Measurements from ENCODE around the gene SLC2A4RG. TPM values are rescaled to one million over a fixed set of nuclear protein-coding genes. Genes with fewer than 3 reads are reported as not detected.

The SLC2A4RG gene
- total and polyA plus RNA-seq, 2 of the 13 experiments (the other 11 are each of a cell fraction or from before 2014, with no cell fraction given), result 91.4 to 95.9 TPM

- TF ChIP-seq ZBTB4 (CRISPR knock-in tag; IDR thresholded peaks at IDR 0.05; ENCODE audit: borderline replicate concordance) (0 out of 2 replicates have a peak, but pooled peaks have one; percentile 32), HMG20A (CRISPR knock-in tag; IDR thresholded peaks at IDR 0.05; ENCODE audit: borderline replicate concordance) (no peak; the same call in 1 of the 2 replicates), NRL (CRISPR knock-in tag; IDR thresholded peaks at IDR 0.05; ENCODE audit: borderline replicate concordance) (no peak), MIXL1 (CRISPR knock-in tag; IDR thresholded peaks at IDR 0.05) (peak; percentile 46), HNRNPL (IDR thresholded peaks at IDR 0.05; ENCODE audit: low read depth, low read length) (peak; percentile 96), CREB1 (IDR thresholded peaks at IDR 0.05) (no peak), CREB1 (CRISPR knock-in tag; IDR thresholded peaks at IDR 0.05) (no peak), ZKSCAN1 (IDR thresholded peaks at IDR 0.05; ENCODE audit: low read length) (no peak), ZNF670 (CRISPR knock-in tag; IDR thresholded peaks at IDR 0.05; ENCODE audit: borderline replicate concordance) (peak; percentile 85), HOMEZ (CRISPR knock-in tag; IDR thresholded peaks at IDR 0.05; ENCODE audit: low read depth) (0 out of 2 replicates have a peak, but pooled peaks have one; percentile 16), ZNF451 (CRISPR knock-in tag; IDR thresholded peaks at IDR 0.05) (peak; percentile 84; the same call in 1 of the 2 replicates), HIC2 (CRISPR knock-in tag; IDR thresholded peaks at IDR 0.05; ENCODE audit: low read depth) (peak; percentile 94), ZNF772 (CRISPR knock-in tag; IDR thresholded peaks at IDR 0.05) (peak; percentile 93), ZNF263 (CRISPR knock-in tag; IDR thresholded peaks at IDR 0.05) (peak; percentile 57; the same call in 1 of the 2 replicates), ZFP41 (CRISPR knock-in tag; IDR thresholded peaks at IDR 0.05; ENCODE audit: borderline replicate concordance) (no peak), HOXD1 (CRISPR knock-in tag; IDR thresholded peaks at IDR 0.05) (peak; percentile 95), FOXJ3 (CRISPR knock-in tag; IDR thresholded peaks at IDR 0.05; ENCODE audit: borderline replicate concordance) (peak; percentile 74; the same call in 1 of the 2 replicates), ZNF574 (CRISPR knock-in tag; IDR thresholded peaks at IDR 0.05) (peak; percentile 90), HOXA5 (CRISPR knock-in tag; IDR thresholded peaks at IDR 0.05) (peak; percentile 95), ZNF563 (CRISPR knock-in tag; IDR thresholded peaks at IDR 0.05) (peak; percentile 96), RCOR2 (CRISPR knock-in tag; IDR thresholded peaks at IDR 0.05) (no peak)
Measured at GRCh38 chr20:63739130-63740069, at the start of gene SLC2A4RG (continued).

Data from HepG2 (cell line).